Measurements from ENCODE around the gene RAI1.

The RAI1 gene

GRCh38 chr17:17789828-17790636 lies 108.8 kb downstream of the RAI1 start:
- DNase-seq = no peak

- no peak for DNase-seq
Observed at GRCh38 chr17:17790637-17791464, 109.6 kb downstream of the RAI1 start.

GRCh38 chr17:17792037-17792550 lies 110.8 kb downstream of the RAI1 start:
- DNase-seq = no peak

DNA sequence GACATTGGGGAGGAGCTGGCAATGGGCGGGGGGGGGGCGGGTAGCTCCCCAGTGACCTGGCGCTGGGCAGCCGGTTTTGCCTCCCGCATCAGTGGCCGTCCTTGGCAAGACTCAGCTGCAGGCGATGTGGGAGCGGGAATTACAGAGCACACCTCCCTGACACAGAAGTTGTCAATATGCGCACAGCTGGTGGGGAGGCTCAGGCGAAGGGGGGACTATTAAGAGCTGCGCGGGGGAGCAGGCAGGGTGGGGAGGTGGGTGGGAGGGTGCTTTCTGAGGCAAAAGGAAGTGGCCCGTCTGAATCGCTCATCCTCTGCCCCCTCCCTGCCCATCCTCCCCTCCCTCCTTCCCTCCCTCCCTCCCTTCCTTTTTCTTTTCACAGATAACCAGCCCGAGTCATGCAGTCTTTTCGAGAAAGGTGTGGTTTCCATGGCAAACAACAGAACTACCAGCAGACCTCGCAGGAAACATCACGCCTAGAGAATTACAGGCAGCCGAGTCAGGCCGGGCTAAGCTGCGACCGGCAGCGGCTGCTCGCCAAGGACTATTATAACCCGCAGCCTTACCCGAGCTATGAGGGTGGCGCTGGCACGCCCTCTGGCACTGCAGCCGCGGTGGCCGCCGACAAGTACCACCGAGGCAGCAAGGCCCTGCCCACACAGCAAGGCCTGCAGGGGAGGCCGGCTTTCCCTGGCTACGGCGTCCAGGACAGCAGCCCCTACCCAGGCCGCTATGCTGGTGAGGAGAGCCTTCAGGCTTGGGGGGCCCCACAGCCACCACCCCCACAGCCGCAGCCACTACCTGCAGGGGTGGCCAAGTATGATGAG lies 111.5 kb downstream of the RAI1 start:
- DNase-seq = no peak

DNA sequence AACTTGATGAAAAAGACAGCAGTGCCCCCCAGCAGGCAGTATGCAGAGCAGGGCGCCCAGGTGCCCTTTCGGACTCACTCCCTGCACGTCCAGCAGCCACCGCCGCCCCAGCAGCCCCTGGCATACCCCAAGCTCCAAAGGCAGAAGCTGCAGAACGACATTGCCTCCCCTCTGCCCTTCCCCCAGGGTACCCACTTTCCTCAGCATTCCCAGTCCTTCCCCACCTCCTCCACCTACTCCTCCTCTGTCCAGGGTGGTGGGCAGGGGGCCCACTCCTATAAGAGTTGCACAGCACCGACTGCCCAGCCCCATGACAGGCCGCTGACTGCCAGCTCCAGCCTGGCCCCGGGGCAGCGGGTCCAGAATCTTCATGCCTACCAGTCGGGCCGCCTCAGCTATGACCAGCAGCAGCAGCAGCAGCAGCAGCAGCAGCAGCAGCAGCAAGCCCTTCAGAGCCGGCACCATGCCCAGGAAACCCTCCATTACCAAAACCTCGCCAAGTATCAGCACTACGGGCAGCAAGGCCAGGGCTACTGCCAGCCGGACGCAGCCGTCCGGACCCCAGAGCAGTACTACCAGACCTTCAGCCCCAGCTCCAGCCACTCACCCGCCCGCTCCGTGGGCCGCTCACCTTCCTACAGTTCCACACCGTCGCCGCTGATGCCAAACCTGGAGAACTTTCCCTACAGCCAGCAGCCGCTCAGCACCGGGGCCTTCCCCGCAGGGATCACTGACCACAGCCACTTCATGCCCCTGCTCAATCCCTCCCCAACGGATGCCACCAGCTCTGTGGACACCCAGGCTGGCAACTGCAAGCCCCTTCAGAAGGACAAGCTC lies 112.3 kb downstream of the RAI1 start:
- no peak for DNase-seq

DNA sequence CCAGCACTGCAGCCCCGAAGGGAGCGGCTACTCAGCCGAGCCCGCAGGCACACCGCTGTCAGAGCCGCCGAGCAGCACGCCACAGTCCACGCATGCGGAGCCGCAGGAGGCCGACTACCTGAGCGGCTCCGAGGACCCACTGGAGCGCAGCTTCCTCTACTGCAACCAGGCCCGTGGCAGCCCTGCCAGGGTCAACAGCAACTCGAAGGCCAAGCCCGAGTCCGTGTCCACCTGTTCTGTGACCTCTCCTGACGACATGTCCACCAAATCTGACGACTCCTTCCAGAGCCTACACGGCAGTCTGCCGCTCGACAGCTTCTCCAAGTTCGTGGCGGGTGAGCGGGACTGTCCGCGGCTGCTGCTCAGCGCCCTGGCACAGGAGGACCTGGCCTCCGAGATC lies 113.1 kb downstream of the RAI1 start:
- DNase-seq = no peak

DNA sequence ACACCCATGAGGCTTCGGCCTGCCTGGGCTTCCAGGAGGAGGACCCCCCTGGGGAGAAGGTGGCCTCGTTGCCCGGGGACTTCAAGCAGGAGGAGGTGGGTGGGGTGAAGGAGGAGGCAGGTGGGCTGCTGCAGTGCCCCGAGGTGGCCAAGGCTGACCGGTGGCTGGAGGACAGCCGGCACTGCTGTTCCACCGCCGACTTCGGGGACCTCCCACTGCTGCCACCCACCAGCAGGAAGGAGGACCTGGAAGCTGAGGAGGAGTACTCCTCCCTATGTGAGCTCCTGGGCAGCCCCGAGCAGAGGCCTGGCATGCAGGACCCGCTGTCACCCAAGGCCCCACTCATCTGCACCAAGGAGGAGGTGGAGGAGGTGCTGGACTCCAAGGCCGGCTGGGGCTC lies 114.0 kb downstream of the RAI1 start:
- DNase-seq = no peak

DNA sequence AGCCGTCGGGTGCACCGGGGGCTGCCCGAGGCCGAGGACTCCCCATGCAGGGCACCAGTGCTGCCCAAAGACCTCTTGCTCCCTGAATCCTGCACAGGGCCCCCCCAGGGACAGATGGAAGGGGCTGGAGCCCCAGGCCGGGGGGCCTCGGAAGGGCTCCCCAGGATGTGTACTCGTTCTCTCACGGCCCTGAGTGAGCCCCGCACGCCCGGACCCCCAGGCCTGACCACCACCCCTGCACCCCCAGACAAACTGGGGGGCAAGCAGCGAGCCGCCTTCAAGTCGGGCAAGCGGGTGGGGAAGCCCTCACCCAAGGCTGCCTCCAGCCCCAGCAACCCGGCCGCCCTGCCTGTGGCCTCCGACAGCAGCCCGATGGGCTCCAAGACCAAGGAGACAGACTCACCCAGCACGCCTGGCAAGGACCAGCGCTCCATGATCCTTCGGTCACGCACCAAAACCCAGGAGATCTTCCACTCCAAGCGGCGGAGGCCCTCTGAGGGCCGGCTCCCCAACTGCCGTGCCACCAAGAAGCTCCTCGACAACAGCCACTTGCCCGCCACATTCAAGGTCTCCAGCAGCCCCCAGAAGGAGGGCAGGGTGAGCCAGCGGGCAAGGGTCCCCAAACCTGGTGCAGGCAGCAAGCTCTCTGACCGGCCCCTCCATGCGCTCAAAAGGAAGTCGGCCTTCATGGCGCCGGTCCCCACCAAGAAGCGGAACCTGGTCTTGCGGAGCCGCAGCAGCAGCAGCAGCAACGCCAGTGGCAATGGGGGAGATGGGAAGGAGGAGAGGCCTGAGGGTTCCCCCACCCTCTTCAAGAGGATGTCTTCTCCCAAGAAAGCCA lies 114.9 kb downstream of the RAI1 start:
- no peak for DNase-seq

DNA sequence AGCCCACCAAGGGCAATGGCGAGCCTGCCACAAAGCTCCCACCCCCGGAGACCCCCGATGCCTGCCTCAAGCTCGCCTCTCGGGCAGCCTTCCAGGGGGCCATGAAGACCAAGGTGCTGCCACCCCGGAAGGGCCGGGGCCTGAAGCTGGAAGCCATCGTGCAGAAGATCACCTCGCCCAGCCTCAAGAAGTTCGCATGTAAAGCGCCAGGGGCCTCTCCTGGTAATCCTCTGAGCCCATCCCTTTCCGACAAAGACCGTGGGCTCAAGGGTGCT lies 115.5 kb downstream of the RAI1 start:
- no peak for DNase-seq

DNA sequence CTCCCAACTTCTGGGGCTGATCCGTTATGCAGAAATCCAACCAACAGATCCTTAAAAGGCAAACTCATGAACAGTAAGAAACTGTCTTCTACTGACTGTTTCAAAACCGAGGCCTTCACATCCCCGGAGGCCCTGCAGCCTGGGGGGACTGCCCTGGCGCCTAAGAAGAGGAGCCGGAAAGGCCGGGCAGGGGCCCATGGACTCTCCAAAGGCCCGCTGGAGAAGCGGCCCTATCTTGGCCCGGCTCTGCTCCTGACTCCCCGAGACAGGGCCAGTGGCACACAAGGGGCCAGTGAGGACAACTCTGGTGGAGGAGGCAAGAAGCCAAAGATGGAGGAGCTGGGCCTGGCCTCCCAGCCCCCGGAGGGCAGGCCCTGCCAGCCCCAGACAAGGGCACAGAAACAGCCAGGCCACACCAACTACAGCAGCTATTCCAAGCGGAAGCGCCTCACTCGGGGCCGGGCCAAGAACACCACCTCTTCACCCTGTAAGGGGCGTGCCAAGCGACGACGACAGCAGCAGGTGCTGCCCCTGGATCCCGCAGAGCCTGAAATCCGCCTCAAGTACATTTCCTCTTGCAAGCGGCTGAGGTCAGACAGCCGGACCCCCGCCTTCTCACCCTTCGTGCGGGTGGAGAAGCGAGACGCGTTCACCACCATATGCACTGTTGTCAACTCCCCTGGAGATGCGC lies 116.0 kb downstream of the RAI1 start:
- DNase-seq = no peak

- no peak for DNase-seq
Observed at GRCh38 chr17:17798010-17798556, 116.8 kb downstream of the RAI1 start.

- DNase-seq = no peak
Observed at GRCh38 chr17:17798573-17799255, 117.5 kb downstream of the RAI1 start.

DNA sequence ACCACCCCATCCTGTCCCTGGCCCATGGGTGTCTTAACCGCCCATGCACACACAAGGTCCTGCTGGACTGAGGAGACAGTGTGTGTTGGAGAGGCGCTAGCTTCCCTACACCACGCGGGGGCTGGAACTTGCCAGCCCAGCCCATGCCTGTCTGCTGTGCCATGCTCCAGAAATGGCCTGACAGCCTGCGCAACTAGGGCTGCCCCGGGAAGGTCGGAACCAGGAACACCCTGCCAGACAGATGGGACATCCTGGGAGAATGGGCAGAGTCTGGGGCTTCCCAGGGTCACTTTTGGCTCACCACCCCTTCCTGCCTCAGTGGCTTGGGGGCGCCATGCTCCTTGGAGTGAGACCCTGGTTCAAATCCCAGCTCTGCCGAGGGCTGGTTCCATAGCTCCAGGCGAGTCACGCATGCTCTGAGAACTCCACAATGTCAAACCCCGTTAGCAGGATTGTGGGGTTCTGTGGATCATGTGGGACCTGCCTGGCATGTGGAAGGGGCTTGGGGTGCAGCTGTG lies 119.3 kb downstream of the RAI1 start:
- DNase-seq = no peak

- DNase-seq = no peak
Observed at GRCh38 chr17:17801800-17802481, 120.7 kb downstream of the RAI1 start.

GRCh38 chr17:17804007-17804406 lies 122.7 kb downstream of the RAI1 start:
- no peak for DNase-seq

- no peak for DNase-seq
Observed at GRCh38 chr17:17805575-17805974, 124.3 kb downstream of the RAI1 start.

DNA sequence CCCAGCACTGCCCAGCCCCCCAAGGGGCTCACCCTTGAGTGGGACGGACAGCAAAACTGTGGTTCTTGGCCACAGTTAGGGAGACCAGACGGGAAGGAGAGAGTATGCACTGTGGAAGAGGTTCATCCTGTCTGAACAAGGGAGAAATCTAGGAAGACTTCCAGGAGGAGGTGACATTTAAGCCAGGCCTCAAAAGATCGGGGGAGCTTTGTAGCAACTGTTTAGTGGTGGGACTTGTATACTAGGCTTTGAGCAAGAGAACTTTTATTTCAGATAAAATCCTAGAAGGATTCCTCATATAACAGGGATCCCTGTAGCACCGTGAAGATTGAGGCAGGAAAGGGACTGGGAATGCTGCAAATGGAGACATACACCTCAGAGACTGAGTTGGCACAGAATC lies 124.8 kb downstream of the RAI1 start:
- DNase-seq = no peak

DNA sequence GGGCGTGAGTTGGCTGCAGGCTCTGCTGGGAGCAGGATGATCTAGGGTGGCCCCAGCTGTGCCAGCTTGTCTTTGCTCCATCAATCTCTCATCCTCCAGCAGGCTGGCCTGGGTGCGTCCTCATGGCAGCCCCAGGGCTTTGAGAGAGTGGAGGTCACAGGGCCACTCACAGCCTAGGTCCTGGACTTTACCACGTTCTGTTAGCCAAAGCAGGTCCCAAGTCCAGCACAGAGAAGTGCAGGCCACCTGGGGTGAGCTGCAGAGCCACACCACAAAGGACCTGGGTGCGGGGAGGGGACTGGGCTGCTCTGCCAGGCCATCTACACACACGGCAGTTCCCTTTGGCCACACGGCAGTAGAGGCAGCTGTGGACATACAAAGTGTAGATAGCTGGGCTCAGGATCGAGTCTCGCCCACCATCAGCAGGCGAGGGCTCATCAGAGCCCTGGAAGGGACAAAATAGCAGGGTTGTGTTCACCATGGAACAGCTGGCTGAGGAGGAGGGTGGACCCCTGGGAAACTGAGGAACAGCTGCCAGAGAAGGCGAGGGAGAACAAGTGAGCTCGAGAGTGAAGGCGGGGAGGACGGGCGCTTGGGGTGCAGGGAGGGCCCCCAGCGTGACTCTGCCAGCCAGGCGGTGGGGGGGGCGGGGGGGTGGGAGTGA lies 125.5 kb downstream of the RAI1 start:
- DNase-seq = no peak

Data from NCI-H1436 treated with DMSO at 0.1 percent for 48 hours (cell line).